ENCODE data around the gene MTARC2.
A peak's percentile ranks its signal among the peaks of the same experiment; 100 is the strongest.

GRCh38 chr1:220787069-220787619, 39.0 kb downstream of the MTARC2 start:
- TF ChIP-seq CTCF (IDR thresholded peaks at IDR 0.05) (peak; percentile 24; the same call in 1 of the 2 replicates), ZFX (IDR thresholded peaks at IDR 0.05; ENCODE audit: borderline replicate concordance) (no peak)

Measured in 22Rv1 (cell line).